Spinal cord (tissue), 10 donors: ENCODE results near the gene PRKAR2A. TPM values are rescaled to one million over a fixed set of nuclear protein-coding genes. Genes with fewer than 3 reads are reported as not detected.

Experiments
- DNase-seq, 6 donors: peaks; one replicate each; pipeline versions ENCODE4 v3.0.0 to v3.0.0-alpha.2; 2013 to 2015; ENCODE audit warnings: low spot score in 6 of 6, low read depth in 4 of 6
- H3K27ac ChIP-seq: one replicate; pipeline ENCODE4 v1.5.1; 2013; ENCODE audit warnings: low read depth, low read length, control low read depth
- H3K27me3 ChIP-seq: one replicate; pipeline ENCODE4 v1.6.1; 2013; ENCODE audit warnings: low read length; ENCODE audit not compliant: control insufficient read depth, insufficient read depth
- H3K36me3 ChIP-seq: one replicate; pipeline ENCODE4 v1.6.1; 2013; ENCODE audit warnings: low read length; ENCODE audit not compliant: control insufficient read depth, insufficient read depth
- H3K4me1 ChIP-seq: one replicate; pipeline ENCODE4 v1.6.1; 2013; ENCODE audit warnings: low read length; ENCODE audit not compliant: control insufficient read depth, insufficient read depth
- H3K4me3 ChIP-seq: one replicate; pipeline ENCODE4 v1.5.1; 2013; ENCODE audit warnings: low read depth, low read length, control low read depth
- H3K9me3 ChIP-seq: one replicate; pipeline ENCODE4 v1.6.1; 2013; ENCODE audit warnings: low read length; ENCODE audit not compliant: control insufficient read depth, insufficient read depth
- WGBS: methylation state at CpG from one replicate; pipeline ENCODE4 v1.1.5; 2013; ENCODE audit warnings: missing lambda C conversion rate; ENCODE audit not compliant: insufficient coverage; 5-methylcytosine and 5-hydroxymethylcytosine counted together
- polyA plus RNA-seq, 2 donors: library from polyadenylated mRNA; unstranded; fragments of 120-200 nt; gene quantifications; one replicate each; pipeline ENCODE4 v1.2.1, GENCODE V29; 2013; ENCODE audit not compliant: insufficient read length in 2 of 2
- total RNA-seq, 2 donors: library from RNA; depleted of rRNA in 1 of 2; stranded (reverse); fragments of 120-200 nt in 1 of 2; fragments of >200 nt in 1 of 2; gene quantifications; one replicate each; pipeline versions ENCODE4 v1.2.3 to v1.2.4, GENCODE V29; 2013 to 2014
- donor health status: healthy.

Gene PRKAR2A
- total and polyA plus RNA-seq, 4 donors = 29.2 to 40.3 (median 34.4) TPM

DNA sequence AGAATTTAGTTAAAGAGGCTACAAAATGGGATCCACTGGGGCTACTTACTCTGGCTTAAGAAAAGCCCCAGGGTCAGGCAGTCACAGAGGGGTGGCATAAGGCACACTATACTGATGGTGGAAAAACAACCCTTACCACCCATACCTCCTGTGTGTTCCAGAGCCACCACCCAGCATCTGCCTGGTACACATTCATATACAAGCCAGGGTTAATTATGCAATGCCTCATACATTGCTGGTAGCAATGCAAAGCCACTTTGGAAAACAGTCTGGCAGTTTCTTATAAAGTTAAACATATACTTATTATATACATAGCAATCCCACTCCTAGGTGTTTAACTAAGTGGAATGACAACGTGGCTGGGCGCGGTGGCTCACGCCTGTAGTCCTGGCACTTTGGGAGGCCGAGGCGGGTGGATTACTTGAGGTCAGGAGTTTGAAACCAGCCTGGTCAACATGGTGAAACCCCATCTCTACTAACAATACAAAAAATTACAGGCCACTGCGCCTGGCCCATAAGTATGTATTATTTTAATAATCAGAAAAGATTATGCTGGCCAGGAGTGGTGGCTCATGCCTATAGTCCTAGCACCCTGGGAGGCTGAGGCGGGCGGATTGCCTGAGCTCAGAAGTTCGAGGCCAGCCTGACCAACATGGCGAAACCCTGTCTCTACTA is 146.8 kb downstream of the PRKAR2A start:
- DNase-seq = no peak
- Histone ChIP-seq H3K27ac (no peak overlapping the region), H3K36me3 (peaks cover 34% of the 10 kb centered on the region), H3K4me1 (peaks cover 15% of the 10 kb centered on the region), H3K27me3 (no peaks in the 10 kb centered on the region), H3K4me3 (no peak overlapping the region), H3K9me3 (no peaks in the 10 kb centered on the region)
- no CpG with 5 or more reads among the region's 11 CpGs for WGBS

DNA sequence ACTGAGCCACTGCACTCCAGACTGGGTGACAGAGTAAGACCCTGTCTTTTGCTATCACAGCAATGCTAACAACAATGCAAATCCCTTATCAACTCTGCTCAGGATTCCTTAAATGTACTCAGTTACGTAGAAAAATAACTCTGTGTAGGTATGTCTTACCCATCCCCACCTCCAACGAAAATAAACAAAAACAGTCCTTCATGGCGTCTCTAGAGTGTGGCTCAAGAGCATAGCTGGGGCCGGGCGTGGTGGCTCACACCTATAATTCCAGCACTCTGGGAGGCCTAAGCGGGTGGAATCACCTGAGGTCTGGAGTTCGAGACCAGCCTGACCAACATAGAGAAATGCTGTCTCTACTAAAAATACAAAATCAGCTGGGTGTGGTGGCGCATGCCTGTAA is 148.8 kb downstream of the PRKAR2A start:
- Histone ChIP-seq H3K27ac (no peak overlapping the region), H3K4me1 (peaks cover 33% of the 10 kb centered on the region), H3K36me3 (peaks cover 36% of the 10 kb centered on the region), H3K4me3 (no peak overlapping the region), H3K27me3 (no peaks in the 10 kb centered on the region), H3K9me3 (no peaks in the 10 kb centered on the region)
- no peak for DNase-seq
- 91% methylated on average over 5 of the region's 8 CpGs for WGBS

DNA sequence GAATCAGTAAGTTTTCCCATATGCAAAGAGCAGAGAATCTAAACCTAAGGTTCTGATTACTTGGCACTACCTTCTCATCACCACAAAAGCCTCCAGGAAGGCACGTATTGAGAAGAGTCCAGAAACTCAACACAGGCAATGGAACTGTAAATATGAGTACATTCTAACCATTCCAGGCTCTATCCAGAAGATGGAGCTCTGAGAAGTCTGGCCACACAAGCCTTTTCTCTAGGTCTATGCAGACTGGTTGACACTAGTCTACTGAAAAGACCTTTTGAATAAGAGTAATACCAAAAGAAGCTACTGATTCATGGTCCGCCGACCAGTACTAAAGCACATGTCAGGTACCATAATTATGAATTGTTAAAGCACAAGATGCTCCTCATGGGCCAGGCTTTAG is 149.7 kb downstream of the PRKAR2A start:
- Histone ChIP-seq H3K27me3 (no peaks in the 10 kb centered on the region), H3K4me1 (peaks cover 32% of the 10 kb centered on the region), H3K4me3 (no peak overlapping the region), H3K9me3 (no peaks in the 10 kb centered on the region), H3K36me3 (peaks cover 44% of the 10 kb centered on the region), H3K27ac (no peak overlapping the region)
- WGBS = no CpG with 5 or more reads among the region's 3 CpGs
- no peak for DNase-seq

DNA sequence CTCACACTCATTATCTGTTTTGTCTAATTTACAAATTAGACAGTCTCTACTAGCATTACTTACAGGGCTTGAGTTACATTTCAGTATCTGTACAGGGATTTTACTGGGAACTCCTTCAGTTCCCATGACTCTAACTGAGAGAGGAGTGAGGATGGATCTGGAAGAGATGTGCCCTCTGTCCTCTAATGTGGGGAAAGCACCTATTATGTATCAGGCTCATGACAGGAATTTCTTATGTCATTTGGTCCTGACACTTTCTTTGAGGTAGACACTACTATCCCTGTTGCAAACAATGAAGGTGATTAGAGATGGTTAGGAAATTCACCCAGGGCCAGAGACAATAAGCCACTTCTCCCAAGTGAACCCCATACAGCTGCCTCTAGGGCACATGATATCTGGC is 151.1 kb downstream of the PRKAR2A start:
- Histone ChIP-seq H3K9me3 (no peaks in the 10 kb centered on the region), H3K4me1 (peaks cover 32% of the 10 kb centered on the region), H3K36me3 (peaks cover 56% of the 10 kb centered on the region), H3K27ac (no peak overlapping the region), H3K27me3 (no peaks in the 10 kb centered on the region), H3K4me3 (no peak overlapping the region)
- no peak for DNase-seq

Other genes starting within 250 kb of the PRKAR2A start
- gene UQCRC1, start 238.2 kb downstream of the PRKAR2A start, total RNA-seq = 100 to 1,000 TPM; 147 to 186 TPM
- gene UQCRC1, start 238.2 kb downstream of the PRKAR2A start, polyA plus RNA-seq = 100 to 1,000 TPM; 268 to 286 TPM
- under 1 TPM in 1 of 2 donors, not detected in 1; 0.22 TPM for gene TMEM89, start 226.1 kb downstream of the PRKAR2A start, total RNA-seq
- gene TMEM89, start 226.1 kb downstream of the PRKAR2A start, polyA plus RNA-seq = under 1 TPM in 1 of 2 donors, not detected in 1; 0.24 TPM
- 10 to 100 TPM; 11.7 to 27.5 TPM for gene SLC26A6, start 212.4 kb downstream of the PRKAR2A start, total RNA-seq
- 10 to 100 TPM; 17.8 to 25.6 TPM for gene SLC26A6, start 212.4 kb downstream of the PRKAR2A start, polyA plus RNA-seq
- gene CELSR3, start 185.0 kb downstream of the PRKAR2A start, total RNA-seq = 10 to 100 TPM in 1 of 2 donors, 1 to 10 TPM in 1; 6.0 to 10.3 TPM
- 10 to 100 TPM; 25.7 to 26.1 TPM for gene CELSR3, start 185.0 kb downstream of the PRKAR2A start, polyA plus RNA-seq
- gene NCKIPSD, start 162.0 kb downstream of the PRKAR2A start, total RNA-seq = 10 to 100 TPM; 13.1 to 17.9 TPM
- gene NCKIPSD, start 162.0 kb downstream of the PRKAR2A start, polyA plus RNA-seq = 10 to 100 TPM; 18.6 to 25.7 TPM
- gene IP6K2, start 130.7 kb downstream of the PRKAR2A start, total RNA-seq = 100 to 1,000 TPM in 1 of 2 donors, 10 to 100 TPM in 1; 67.0 to 113 TPM
- gene IP6K2, start 130.7 kb downstream of the PRKAR2A start, polyA plus RNA-seq = 100 to 1,000 TPM; 183 to 202 TPM
- gene SLC25A20, start 51.0 kb upstream of the PRKAR2A start, total RNA-seq = 10 to 100 TPM; 21.1 to 21.6 TPM
- 10 to 100 TPM; 21.3 to 23.6 TPM for gene SLC25A20, start 51.0 kb upstream of the PRKAR2A start, polyA plus RNA-seq
- gene ARIH2, start 71.0 kb upstream of the PRKAR2A start, total RNA-seq = 10 to 100 TPM; 81.0 to 81.9 TPM
- gene ARIH2, start 71.0 kb upstream of the PRKAR2A start, polyA plus RNA-seq = 10 to 100 TPM; 66.6 to 96.4 TPM
- 10 to 100 TPM; 58.4 to 69.0 TPM for gene P4HTM, start 142.4 kb upstream of the PRKAR2A start, total RNA-seq
- 10 to 100 TPM; 70.7 to 82.7 TPM for gene P4HTM, start 142.4 kb upstream of the PRKAR2A start, polyA plus RNA-seq
- gene WDR6, start 159.5 kb upstream of the PRKAR2A start, total RNA-seq = 100 to 1,000 TPM in 1 of 2 donors, 10 to 100 TPM in 1; 81.7 to 152 TPM
- gene WDR6, start 159.5 kb upstream of the PRKAR2A start, polyA plus RNA-seq = 100 to 1,000 TPM; 234 to 241 TPM
- gene DALRD3, start 170.7 kb upstream of the PRKAR2A start, total RNA-seq = 10 to 100 TPM; 35.7 to 51.3 TPM
- 10 to 100 TPM; 83.8 to 85.7 TPM for gene DALRD3, start 170.7 kb upstream of the PRKAR2A start, polyA plus RNA-seq
- 10 to 100 TPM; 37.0 to 97.0 TPM for gene NDUFAF3, start 174.2 kb upstream of the PRKAR2A start, total RNA-seq
- gene NDUFAF3, start 174.2 kb upstream of the PRKAR2A start, polyA plus RNA-seq = 10 to 100 TPM; 69.0 to 79.9 TPM
- 100 to 1,000 TPM; 143 to 215 TPM for gene IMPDH2, start 181.5 kb upstream of the PRKAR2A start, total RNA-seq
- 100 to 1,000 TPM; 139 to 150 TPM for gene IMPDH2, start 181.5 kb upstream of the PRKAR2A start, polyA plus RNA-seq
- gene QRICH1, start 246.2 kb upstream of the PRKAR2A start, total RNA-seq = 100 to 1,000 TPM in 1 of 2 donors, 10 to 100 TPM in 1; 84.6 to 104 TPM
- 10 to 100 TPM; 62.9 to 80.1 TPM for gene QRICH1, start 246.2 kb upstream of the PRKAR2A start, polyA plus RNA-seq